DND-41 (cell line): ENCODE data around the gene SFSWAP.

Experiments used
- EZH2 ChIP-seq: IDR thresholded peaks from 3 replicates; pipeline ENCODE4 v1.6.1; 2012; ENCODE audit warnings: borderline replicate concordance, low read depth, mild to moderate bottlenecking, moderate library complexity, low read length, inconsistent platforms; ENCODE audit not compliant: severe bottlenecking
- TF ChIP-seq, protein P1 (sequence below): IDR thresholded peaks from 2 replicates; pipeline ENCODE4 v1.5.1; 2012; ENCODE audit warnings: borderline replicate concordance, low read length, moderate library complexity, mild to moderate bottlenecking; ENCODE audit not compliant: poor library complexity, severe bottlenecking; ENCODE audit errors: extremely low read depth

DNA sequence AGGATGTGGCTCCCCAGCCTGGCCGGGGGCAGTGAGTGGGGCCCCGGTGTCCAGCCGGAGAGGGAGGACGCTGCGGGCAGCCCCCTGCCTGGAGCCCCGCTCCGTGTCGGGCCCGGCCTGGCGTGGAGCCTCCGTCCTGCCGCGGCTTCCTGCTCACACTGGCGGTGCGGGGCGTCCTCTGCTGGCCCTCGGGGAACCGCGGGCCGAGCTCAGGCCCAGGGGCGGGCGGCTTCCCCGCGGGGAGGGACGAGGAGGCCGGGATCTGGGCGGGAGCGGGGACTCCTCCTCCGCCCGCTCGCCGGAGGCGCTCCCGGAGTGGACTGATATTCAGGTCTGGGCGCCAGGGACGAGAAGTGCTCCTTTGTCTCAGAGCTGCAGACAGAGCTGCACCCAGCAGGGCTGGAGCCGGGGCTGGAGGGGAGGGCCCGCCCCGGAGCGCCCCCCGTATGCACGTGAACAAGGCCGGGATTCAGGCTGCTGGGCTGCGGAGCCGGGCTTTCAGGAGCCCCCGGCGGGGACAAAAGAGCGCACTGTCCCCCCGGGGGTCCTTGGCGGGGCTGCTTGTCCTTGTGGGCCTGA lies 119.5 kb downstream of the SFSWAP start:
- TF ChIP-seq, protein P1, sequence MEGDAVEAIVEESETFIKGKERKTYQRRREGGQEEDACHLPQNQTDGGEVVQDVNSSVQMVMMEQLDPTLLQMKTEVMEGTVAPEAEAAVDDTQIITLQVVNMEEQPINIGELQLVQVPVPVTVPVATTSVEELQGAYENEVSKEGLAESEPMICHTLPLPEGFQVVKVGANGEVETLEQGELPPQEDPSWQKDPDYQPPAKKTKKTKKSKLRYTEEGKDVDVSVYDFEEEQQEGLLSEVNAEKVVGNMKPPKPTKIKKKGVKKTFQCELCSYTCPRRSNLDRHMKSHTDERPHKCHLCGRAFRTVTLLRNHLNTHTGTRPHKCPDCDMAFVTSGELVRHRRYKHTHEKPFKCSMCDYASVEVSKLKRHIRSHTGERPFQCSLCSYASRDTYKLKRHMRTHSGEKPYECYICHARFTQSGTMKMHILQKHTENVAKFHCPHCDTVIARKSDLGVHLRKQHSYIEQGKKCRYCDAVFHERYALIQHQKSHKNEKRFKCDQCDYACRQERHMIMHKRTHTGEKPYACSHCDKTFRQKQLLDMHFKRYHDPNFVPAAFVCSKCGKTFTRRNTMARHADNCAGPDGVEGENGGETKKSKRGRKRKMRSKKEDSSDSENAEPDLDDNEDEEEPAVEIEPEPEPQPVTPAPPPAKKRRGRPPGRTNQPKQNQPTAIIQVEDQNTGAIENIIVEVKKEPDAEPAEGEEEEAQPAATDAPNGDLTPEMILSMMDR: no peak
- no peak for TF ChIP-seq EZH2
